GM19452 (cell line): ENCODE results near the gene ATP4A.

Source experiments
- ATAC-seq: cut with Tn5 transposase; IDR thresholded peaks from one replicate; pipeline ENCODE4 v1.9.1; 2021; ENCODE audit not compliant: unreplicated experiment

ATP4A gene

DNA sequence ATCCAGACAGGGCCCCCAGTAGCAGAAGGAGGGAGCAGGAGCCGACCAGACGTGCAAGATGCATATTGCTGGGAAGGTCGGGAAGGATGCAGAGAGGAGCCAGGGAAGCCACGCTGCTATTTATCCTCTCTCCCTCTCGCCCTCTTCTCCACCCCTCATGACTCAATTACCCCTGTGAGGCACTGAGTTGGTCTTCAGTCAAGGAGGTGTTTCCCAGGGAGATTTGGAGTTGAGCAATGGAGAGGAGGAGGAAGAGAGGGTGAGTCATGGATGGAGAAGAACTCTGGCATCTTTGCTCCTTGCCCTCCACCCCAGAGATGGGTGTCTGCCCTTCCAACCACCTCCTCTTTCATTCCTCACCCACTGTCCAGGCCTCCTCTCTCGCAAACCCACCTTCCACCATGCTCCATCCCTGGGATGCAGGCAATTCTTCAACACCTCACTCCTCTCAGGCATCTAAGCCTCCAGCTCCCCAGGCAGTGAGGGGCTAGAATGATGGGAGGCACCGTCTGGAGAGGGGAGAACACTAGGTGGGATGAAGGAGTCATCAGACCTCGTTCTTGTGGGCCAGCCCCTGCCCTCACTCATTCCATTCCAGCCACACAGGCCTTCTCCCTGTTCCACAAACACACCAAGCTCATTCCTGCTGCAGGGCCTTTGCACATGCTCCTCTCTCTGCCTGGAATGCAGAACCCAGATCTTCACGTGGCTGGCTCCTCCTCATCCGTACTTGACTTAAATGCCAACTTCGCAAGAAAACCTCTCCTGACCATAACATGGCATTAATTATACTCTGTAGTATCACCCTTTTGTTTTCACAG, 35.0 kb downstream of the ATP4A start, which contains the start of gene SBSN:
SBSN (minus strand) TSS at position 94 of the 821 bp plus-strand sequence; CDS start at position 64, 30 bp downstream.
- no peak for ATAC-seq

GRCh38 chr19:35525873-35526272, 37.6 kb downstream of the ATP4A start:
- no peak for ATAC-seq

GRCh38 chr19:35524181-35524837, 39.1 kb downstream of the ATP4A start:
- no peak for ATAC-seq

- no peak for ATAC-seq
Measured at GRCh38 chr19:35522745-35523327, 40.6 kb downstream of the ATP4A start.

- no peak for ATAC-seq
Measured at GRCh38 chr19:35521124-35521743, 42.2 kb downstream of the ATP4A start.

DNA sequence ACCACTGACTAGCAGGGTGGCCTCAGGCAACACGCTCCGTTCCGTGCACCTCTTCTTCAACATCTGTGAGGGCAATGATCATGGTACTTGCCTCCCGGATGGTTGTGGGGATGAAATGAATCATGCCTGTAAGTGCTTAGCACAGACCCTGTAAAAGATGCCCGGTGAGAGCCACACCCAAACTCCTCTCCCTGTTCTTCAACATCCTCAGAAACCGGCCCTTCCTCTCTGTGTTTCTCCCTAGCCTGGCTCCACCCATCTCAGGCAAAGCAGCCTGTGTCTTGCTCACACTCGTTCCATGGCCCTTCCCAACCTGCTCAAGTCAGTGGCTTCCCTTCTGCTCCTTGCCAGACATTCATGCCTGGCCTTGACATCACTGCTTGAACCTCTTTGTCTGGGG, 44.2 kb downstream of the ATP4A start:
- no peak for ATAC-seq

DNA sequence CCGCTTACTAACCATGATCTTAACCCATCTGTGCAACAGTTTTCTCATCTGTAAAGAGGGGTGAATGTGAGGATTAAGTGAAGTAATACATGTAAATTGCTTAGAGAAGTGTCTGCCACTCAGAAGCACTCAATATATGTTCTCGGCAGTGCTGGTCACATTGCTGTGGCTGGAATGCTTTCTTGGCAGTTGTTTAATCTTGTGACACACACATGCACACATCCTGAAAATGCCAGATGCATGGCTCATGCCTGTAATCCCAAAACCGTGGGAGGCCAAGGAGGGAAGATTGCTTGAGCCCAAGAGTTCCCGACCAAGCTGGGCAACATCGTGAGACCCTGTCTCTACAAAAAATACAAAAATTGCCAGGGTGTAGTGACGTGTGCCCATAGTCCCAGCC, 45.1 kb downstream of the ATP4A start:
- ATAC-seq: no peak

GRCh38 chr19:35517342-35517741, 46.1 kb downstream of the ATP4A start:
- no peak for ATAC-seq

DNA sequence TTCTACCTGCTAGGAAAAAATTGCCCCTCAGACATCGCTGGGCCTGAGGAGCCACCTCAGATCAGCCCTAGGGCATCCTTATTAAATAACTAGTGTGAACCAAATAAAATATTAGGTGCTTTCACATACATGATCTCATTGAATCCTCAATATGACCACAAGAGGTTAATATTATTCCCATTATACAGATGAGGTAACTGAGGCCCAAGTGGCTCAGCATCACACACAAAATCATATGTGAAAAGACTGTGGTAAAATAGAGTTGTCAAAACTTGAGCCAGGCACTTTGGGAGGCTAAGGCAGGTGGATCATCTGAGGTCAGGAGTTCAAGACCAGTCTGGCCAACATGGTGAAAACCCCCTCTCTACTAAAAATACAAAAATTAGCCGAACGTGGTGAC, 47.1 kb downstream of the ATP4A start:
- ATAC-seq: no peak

GRCh38 chr19:35514282-35514809, 49.1 kb downstream of the ATP4A start:
- no peak for ATAC-seq

DNA sequence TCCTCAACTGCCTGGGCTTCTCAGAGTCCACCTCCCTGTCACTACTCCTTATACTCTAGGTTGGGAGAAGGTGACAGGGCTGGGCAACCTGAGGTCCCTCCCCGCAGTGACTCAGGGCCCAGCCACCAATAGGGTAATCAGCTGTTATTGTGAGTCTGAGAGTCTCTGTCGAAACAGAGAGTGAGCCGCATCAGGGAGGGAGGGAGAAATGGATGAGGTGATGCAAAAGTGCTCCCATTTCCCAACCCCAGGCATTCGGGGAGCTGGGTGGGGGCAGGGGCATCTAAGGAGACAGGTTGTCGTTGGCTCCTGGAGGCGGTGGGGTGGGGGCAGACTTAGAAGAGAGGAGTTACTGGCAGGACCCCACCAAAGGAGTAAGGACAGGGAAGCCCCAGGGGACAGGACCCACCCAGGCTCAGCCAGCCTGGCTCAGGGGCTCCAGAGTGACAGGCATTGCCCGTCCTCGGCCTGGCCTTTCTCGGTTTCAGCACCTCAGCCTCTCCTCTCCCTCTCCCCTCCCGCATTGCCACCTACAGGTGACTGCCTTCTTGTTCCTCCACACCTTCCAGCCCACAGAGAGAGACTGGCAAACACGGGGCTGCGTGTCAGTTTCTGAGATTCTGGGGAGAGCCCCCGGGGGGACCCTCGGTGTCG, 49.7 kb downstream of the ATP4A start, which contains the start of gene DMKN:
DMKN (minus strand) TSS at position 22 of the 654 bp plus-strand sequence. CDS start 174 bp downstream, outside the sequence.
- no peak for ATAC-seq

- ATAC-seq: no peak
Measured at GRCh38 chr19:35512831-35513627, 50.4 kb downstream of the ATP4A start.

DNA sequence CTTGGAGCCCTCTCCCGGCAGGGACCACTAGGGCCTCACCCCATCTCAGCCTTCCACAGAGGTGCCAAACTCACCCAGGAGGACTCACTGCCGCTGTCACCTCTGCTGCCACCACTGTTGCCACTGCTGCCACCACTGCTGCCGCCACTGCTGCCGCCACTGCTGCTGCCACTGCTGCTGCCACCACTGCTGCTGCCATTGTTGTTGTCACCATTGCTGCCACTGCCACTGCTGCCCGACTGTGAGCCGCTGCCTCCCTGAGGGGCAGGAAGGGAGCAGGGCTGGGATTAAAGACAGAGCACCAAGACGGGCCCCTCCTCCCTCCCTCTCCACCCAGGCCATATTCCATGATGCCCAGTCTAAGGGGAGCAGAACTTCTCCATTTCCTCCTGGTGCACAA, 52.1 kb downstream of the ATP4A start:
- no peak for ATAC-seq

DNA sequence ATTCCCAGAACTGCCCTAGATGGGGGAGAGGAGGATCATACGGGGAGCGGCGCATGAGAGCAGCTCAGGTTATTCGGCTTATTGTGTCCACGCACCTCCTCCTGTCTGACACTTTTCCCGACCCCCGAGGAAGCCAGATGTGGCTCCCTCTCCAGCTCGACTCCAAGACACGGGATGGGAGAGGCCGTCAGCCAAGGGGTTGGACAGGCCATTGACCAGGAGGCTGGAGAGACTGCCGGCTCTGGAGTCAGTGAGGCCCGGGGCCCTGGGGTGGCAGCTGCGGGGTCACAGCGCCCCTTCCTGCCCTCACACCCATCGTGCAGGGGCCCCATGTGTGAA, 52.9 kb downstream of the ATP4A start:
- no peak for ATAC-seq

DNA sequence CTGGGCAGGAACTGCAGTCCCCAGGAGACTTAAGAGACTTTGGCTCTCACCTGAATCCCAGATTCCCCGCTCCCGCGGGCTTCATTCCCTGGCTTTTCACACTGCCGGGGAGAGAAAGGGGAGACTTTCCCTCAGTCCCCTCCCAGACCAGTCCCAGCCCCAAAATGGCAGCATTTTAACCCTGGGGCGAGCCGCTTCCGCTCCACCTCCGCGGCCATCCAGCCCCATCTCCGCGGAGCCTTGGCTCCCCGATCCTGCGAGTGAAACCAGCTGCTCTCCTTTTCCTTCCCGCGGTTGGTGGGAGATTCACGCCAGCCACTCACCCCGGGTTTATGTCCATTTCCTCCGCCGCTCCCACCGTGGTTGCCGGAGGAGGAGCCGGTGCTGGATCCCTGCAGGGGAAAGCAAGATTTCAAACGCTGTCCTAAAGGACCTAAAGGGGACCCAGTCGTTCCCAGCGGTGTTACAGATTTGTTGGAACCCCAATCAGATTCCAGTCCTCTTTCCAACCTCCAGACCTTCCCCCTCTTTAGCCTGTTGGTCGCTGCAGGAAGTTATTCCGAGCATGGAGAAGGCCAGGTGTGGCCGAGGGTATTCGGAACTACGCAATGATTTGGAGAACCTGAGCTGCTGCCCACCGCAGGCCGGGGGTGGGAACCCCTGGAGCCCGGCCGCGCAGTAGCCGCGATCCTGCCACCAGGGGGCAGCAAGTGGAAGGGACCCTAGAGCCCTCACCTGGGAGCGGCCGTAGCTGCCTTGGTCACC, 53.4 kb downstream of the ATP4A start:
- ATAC-seq: no peak

GRCh38 chr19:35509018-35509652, 54.3 kb downstream of the ATP4A start:
- ATAC-seq: no peak

DNA sequence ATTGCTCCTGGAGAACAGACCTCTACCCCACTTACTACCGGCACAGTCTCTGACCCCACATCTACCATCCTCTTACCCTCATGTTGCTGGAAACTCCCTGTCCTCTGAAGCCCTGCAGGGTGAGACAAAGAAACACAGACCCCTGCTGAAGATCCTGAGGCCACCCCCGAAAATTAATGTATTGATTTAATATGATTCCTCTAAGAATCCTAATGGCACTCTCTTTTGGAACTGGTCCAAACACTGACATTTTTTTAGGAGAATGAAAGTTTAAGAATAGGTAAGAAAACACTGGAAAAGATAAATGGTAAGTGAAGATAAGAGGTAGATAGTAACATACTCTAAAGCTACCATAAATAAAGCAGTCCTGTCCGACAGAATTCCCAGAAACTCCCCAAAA, 55.3 kb downstream of the ATP4A start:
- no peak for ATAC-seq

DNA sequence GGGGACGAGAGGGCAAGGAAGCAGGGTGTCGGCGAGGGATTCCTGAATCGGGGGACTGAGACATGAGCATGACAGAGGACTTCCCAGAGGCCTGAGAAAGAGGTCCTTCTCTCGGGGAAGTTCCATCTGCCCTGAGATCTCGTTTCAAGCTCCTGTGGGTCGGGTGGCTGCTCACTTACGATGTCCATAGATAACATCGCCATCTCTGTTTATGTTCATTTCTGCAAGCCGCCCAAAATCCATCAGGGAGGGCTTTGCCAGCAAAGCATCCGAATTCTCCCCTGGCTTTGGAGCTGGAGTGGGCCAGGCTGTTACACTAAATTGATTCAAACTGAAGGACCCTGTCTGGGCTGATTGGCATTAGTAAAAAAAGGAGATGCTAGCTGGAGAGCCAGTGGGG, 55.9 kb downstream of the ATP4A start:
- no peak for ATAC-seq

DNA sequence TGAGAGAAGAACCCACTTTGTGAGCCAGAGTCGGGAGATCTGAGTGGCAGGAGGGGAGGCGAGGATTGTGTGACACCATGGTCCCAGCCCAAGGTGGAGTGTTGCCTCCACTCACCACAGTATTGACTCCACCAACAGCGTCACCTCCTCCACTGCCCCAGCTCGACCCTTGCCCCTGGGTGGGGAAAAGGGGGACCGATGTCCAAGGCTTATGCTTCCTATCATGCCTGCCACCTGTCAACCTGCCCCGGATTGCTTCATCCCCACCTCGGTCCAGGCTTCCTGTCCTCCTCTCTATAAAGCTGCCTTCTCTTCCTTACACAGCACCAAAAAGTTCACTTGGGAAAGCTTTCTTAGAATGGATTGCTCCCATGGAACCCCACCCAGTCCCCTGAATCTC, 57.4 kb downstream of the ATP4A start:
- ATAC-seq: no peak
